Activated CD8-positive, alpha-beta T cell treated with anti-CD3 and anti-CD28 coated beads for 36 hours (primary cell): ENCODE data around the gene DRC7. TPM values are rescaled to one million over a fixed set of nuclear protein-coding genes. Genes with fewer than 3 reads are reported as not detected.

ENCODE experiments used
- ATAC-seq: fragments of 200-7000 bp; cut with Tn5 transposase; one replicate; pipeline ENCODE4 v1.10.0; 2021; ENCODE audit warnings: mild to moderate bottlenecking, moderate library complexity
- CTCF ChIA-PET: fragments of 350-600 bp; sonication (Branson Sonifier 250); formaldehyde crosslinking; loops from one replicate; lab custom pipeline; 2021; ENCODE audit warnings: antibody characterized with exemption; lab: Charles Lee
- POLR2A ChIA-PET: fragments of 350-600 bp; sonication (Branson Sonifier 250); formaldehyde crosslinking; loops from one replicate; lab custom pipeline; 2021; ENCODE audit warnings: antibody characterized with exemption; lab: Charles Lee
- DNase-seq: peaks from one replicate; pipeline ENCODE4 v3.0.0-alpha.2; 2020
- H3K27ac Mint-ChIP-seq: one replicate; pipeline ENCODE4 v1.8.0; 2021; ENCODE audit warnings: mild to moderate bottlenecking, mixed read lengths
- H3K27me3 Mint-ChIP-seq: one replicate; pipeline ENCODE4 v1.8.0; 2021; ENCODE audit warnings: mixed read lengths
- H3K36me3 Mint-ChIP-seq: one replicate; pipeline ENCODE4 v1.8.0; 2021; ENCODE audit warnings: low read depth, mixed read lengths
- H3K4me1 Mint-ChIP-seq: one replicate; pipeline ENCODE4 v1.8.0; 2021; ENCODE audit warnings: low read depth, mixed read lengths
- H3K4me3 Mint-ChIP-seq: one replicate; pipeline ENCODE4 v1.8.0; 2021; ENCODE audit warnings: mild to moderate bottlenecking, moderate library complexity, mixed read lengths
- H3K9me3 Mint-ChIP-seq: one replicate; pipeline ENCODE4 v1.8.0; 2021; ENCODE audit warnings: mixed read lengths
- CTCF ChIP-seq: fragments of 200-600 bp; IDR thresholded peaks from one replicate; pipeline ENCODE4 v1.8.0; 2022; ENCODE audit warnings: antibody characterized with exemption, mild to moderate bottlenecking
- intact Hi-C: fragments of 100-400 bp; cut with micrococcal nuclease; formaldehyde crosslinking; loops from one replicate; pipeline ENCODE4 v1.10.0; 2022
- total RNA-seq, 2 experiments: library from RNA; stranded (reverse); gene quantifications; one replicate each; pipeline ENCODE4 v1.2.3, GENCODE V29; 2021

DRC7 gene
- total RNA-seq, 2 experiments from 2014 or later: 0.58 TPM; not detected in 1

GRCh38 chr16:57720142-57720575, 25.6 kb downstream of the DRC7 start:
- Mint-ChIP-seq H3K36me3 (no peaks in the 10 kb centered on the region), H3K4me3 (no peak overlapping the region), H3K27me3 (no peaks in the 10 kb centered on the region), H3K9me3 (no peaks in the 10 kb centered on the region), H3K4me1 (peaks cover 2% of the 10 kb centered on the region), H3K27ac (no peak overlapping the region)
- peak; percentile 33 for TF ChIP-seq CTCF
- CTCF ChIA-PET: interaction anchor here (1.0 to 1.2 kb wide), 3 partner anchors 71 to 144 kb away, joined by 3 to 7 read pairs (median 3); no protein-coding TSS in a partner anchor
- POLR2A ChIA-PET: no interaction called here
- ATAC-seq (peak; percentile 94), DNase-seq (peak; percentile 78)
- intact Hi-C loops: loop anchor here (10.0 kb wide), 1 partner anchor 145 kb away; no protein-coding TSS in a partner anchor

- no peak for DNase-seq
- H3K4me1 Mint-ChIP-seq: peaks cover 2% of the 10 kb centered on the region
- no peak for ATAC-seq
- no peaks in the 10 kb centered on the region for H3K27me3 Mint-ChIP-seq
- no peaks in the 10 kb centered on the region for H3K36me3 Mint-ChIP-seq
- no peak for TF ChIP-seq CTCF
- ChIA-PET POLR2A (no interaction called here), CTCF (no interaction called here)
- H3K9me3 Mint-ChIP-seq: no peaks in the 10 kb centered on the region
- intact Hi-C loops: loop anchor here (10.0 kb wide), 1 partner anchor 147 kb away; no protein-coding TSS in a partner anchor
- no peak overlapping the region for H3K27ac Mint-ChIP-seq
- no peak overlapping the region for H3K4me3 Mint-ChIP-seq
Measured at GRCh38 chr16:57721356-57722209, 27.0 kb downstream of the DRC7 start.

DNA sequence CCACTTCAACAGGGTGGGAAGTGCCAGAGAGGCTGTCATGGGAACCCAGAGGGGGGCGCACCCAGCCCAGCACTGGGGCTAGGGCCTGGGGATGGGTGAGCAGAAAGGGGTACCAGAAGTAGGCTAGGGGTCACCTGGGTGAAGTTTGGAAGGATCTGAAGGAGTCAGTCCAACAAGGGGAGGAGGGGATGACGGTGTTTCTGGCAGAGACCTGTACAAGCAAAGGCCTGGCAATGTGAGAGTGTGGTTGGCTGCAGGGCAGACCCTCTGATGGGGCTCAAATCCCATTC, 27.5 kb downstream of the DRC7 start:
- H3K9me3 Mint-ChIP-seq: no peaks in the 10 kb centered on the region
- intact Hi-C loops: loop anchor here (10.0 kb wide), 1 partner anchor 147 kb away; no protein-coding TSS in a partner anchor
- TF ChIP-seq CTCF: no peak
- peaks cover 2% of the 10 kb centered on the region for H3K4me1 Mint-ChIP-seq
- CTCF ChIA-PET: interaction anchor here (1.3 kb wide), 1 partner anchor 137 kb away, joined by 3 read pairs; no protein-coding TSS in a partner anchor
- no peak overlapping the region for H3K4me3 Mint-ChIP-seq
- no peaks in the 10 kb centered on the region for H3K27me3 Mint-ChIP-seq
- ATAC-seq (no peak), DNase-seq (no peak)
- POLR2A ChIA-PET: no interaction called here
- H3K36me3 Mint-ChIP-seq: no peaks in the 10 kb centered on the region
- no peak overlapping the region for H3K27ac Mint-ChIP-seq

DNA sequence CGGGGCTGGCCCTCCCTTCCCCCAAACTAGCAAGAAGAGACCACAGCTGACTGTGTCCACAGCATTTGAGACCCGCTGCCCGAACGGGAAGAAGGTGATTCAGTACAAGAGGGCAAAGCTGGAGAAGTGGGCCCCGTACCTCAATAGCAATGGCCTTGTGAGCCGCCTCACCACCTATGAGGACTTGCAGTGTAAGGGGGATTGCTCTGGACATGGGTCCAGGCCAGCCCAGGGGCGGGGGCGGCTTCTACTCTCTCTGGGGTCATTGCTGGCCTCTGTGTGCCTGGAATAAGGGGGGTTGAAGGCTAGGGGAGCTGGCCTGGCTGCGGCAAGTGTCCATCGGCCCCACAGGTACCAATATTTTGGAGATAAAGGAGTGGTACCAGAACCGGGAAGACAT, 28.0 kb downstream of the DRC7 start:
- intact Hi-C loops: loop anchor here (10.0 kb wide), 1 partner anchor 148 kb away; no protein-coding TSS in a partner anchor
- CTCF ChIA-PET: interaction anchor here (0.8 to 1.3 kb wide), 3 partner anchors 14 to 146 kb away, joined by 3 read pairs; no protein-coding TSS in a partner anchor

More for the DNA sequence above, 28.0 kb downstream of the DRC7 start:
- no peak for TF ChIP-seq CTCF
- POLR2A ChIA-PET: interaction anchor here (1.2 kb wide), 1 partner anchor 13 kb away, joined by 3 read pairs; the partner anchor contains the start of gene KATNB1
- no peak for ATAC-seq
- H3K36me3 Mint-ChIP-seq: no peaks in the 10 kb centered on the region
- H3K9me3 Mint-ChIP-seq: no peaks in the 10 kb centered on the region
- no peak for DNase-seq
- H3K27me3 Mint-ChIP-seq: no peaks in the 10 kb centered on the region
- no peak overlapping the region for H3K4me3 Mint-ChIP-seq
- H3K27ac Mint-ChIP-seq: no peak overlapping the region
- H3K4me1 Mint-ChIP-seq: peaks cover 2% of the 10 kb centered on the region
